Activated naive CD8-positive, alpha-beta T cell (primary cell): Measurements from ENCODE around the gene TMEM126B.
"Not testable (repeated sequence)": the region's sequence is repeated elsewhere in the genome, so short reads cannot be mapped to it uniquely, and the experiment has no call there.

Experiments
- H3K27ac Mint-ChIP-seq: one replicate; pipeline ENCODE4 v1.8.0; 2021; ENCODE audit warnings: mixed read lengths
- H3K27me3 Mint-ChIP-seq: one replicate; pipeline ENCODE4 v1.8.0; 2021; ENCODE audit warnings: mixed read lengths
- H3K36me3 Mint-ChIP-seq: one replicate; pipeline ENCODE4 v1.8.0; 2021; ENCODE audit warnings: mixed read lengths
- H3K4me1 Mint-ChIP-seq: one replicate; pipeline ENCODE4 v1.8.0; 2021; ENCODE audit warnings: low read depth, mixed read lengths
- H3K4me3 Mint-ChIP-seq: one replicate; pipeline ENCODE4 v1.8.0; 2021; ENCODE audit warnings: mild to moderate bottlenecking, mixed read lengths
- H3K9me3 Mint-ChIP-seq: one replicate; pipeline ENCODE4 v1.8.0; 2021; ENCODE audit warnings: low read depth, mixed read lengths

Gene TMEM126B

DNA sequence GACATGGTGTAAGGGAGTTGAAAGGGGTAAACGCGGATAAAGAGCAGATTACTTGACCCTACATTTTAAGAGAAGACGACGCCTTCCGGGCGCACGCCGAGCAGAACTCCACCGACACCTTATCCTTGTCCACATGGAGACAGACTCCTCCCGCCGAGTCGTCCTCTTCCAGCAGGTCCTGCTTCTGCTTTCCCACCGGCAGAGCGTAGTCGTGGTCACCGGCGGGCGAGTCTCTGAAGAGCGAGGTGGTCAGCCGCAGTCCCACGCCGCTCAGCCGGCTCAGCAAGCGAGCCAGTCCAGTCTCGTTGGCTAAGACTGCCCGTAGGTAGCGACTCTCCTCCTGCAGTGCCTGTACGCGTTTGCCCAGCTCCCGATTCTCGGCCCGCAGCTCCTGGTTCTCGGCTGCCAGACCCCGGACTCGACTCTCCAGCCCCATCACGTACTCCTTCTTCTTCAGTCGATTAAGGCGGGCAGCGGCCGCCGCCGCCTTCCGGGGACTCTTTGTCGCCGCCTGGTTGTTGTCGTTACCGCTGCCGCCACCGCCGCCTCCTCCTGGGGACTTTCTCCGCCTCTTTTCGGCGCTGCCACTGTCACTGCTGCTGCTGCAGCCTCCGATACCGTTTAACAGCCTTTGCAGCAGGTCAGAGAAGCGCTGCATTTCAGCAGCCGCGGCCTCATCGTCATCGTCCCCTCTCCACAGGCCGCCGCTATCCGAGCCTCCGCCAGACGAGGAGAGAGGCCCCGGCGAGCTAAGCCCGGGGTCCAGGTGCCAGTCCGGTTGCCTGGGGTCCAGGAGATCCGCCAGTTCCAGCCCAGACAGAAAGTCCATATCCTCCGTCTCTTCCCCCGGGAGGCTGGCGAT is 35.6 kb downstream of the TMEM126B start:
- Mint-ChIP-seq H3K4me3 (peak overlapping the region; percentile 99), H3K27ac (peak overlapping the region; percentile 95), H3K36me3 (peaks cover 15% of the 10 kb centered on the region), H3K4me1 (peaks cover 42% of the 10 kb centered on the region), H3K9me3 (no peaks in the 10 kb centered on the region), H3K27me3 (no peaks in the 10 kb centered on the region)

DNA sequence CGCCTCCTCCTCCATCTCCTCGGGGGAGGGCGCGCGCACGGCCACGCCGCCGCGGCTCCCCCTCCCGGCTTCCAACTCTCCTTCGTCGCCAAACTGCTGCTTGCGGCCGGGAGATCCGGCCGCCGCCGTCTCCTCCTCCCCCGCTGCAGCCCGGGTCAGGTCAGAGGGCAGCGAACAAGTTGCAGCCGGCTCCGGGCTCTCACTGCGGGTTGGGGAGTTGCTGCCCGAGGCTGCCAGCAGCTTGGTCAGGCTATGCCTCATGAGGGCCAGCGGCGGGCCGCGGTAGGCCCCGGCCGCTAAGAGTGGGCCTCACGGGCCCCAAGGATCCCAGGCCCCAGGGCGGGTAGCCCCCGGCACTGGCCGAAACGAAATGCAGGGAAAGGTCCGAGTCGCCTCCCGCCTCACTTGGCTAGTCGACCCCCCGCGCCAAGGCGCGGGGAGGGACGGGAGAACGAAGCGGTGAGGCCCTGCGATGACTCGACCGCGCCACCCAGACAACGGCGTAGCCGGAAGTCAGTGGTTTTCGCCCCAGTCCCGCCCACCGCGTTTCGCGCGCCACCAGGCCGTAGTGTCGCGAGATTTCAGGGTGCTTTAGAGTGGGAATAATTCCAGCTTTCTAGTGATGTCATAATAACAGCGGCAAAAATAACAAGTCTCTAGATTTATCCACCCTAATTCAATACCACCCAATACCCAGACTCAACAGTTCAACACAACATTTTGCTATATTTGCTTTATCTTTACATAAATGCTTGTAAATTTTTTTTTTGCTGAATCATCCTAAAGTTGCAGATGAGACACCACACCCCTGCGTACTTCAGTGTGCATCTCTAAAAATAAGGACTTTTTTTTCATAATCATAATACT is 36.5 kb downstream of the TMEM126B start, which contains the start of gene CREBZF:
Gene CREBZF (minus strand): TSS at position 515 of the 867 bp plus-strand sequence. CDS start 254 bp downstream, at position 261.
- Mint-ChIP-seq H3K27me3 (no peaks in the 10 kb centered on the region), H3K4me3 (peak within 1 kb of the TSS; percentile 99), H3K36me3 (peaks cover 15% of the 10 kb centered on the region), H3K9me3 (no peaks in the 10 kb centered on the region), H3K27ac (peak within 1 kb of the TSS; percentile 95), H3K4me1 (peaks cover 33% of the 10 kb centered on the region)

DNA sequence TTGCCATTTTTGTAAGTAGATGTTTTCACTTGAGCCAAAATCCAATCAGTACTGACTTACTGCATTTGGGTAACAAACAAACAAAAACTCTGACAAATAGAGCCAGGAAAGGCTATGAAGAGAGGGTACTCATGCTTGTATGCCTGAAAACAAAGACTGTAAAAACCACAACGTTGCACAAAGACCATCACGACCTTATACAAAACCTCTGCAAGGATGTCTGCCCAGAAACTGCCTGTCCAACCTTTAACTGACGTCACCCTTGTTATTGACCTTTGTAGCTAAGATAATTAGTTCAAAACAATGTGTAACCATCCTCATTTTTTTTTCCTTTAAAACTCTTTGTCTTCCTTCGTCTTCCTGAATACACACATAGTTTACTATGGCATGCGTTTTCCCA is 37.3 kb downstream of the TMEM126B start:
- H3K27ac Mint-ChIP-seq = peak overlapping the region; percentile 95
- H3K9me3 Mint-ChIP-seq = no peaks in the 10 kb centered on the region
- H3K4me1 Mint-ChIP-seq = peaks cover 24% of the 10 kb centered on the region
- H3K4me3 Mint-ChIP-seq = peak overlapping the region; percentile 99
- no peaks in the 10 kb centered on the region for H3K27me3 Mint-ChIP-seq
- peaks cover 14% of the 10 kb centered on the region for H3K36me3 Mint-ChIP-seq

DNA sequence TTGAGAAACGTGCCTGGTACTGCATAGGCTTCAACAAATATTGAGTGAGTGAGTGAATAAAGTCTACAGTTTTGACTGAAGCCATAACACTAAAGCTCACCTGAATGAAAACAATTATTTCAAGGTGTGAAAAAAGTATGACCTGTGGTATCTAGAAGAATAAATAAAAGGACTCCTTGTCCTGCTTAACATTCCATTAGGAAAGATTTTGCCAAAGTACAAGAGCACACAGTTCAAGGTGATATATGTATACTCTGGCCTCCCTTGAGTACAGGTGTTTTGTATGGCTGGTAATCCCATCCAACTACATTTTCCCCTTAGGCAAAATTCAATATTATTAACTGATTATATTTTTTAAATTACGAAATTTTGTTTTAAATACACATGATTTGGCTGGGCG is 38.3 kb downstream of the TMEM126B start:
- peaks cover 15% of the 10 kb centered on the region for H3K4me1 Mint-ChIP-seq
- peaks cover 9% of the 10 kb centered on the region for H3K36me3 Mint-ChIP-seq
- H3K9me3 Mint-ChIP-seq = no peaks in the 10 kb centered on the region
- no peaks in the 10 kb centered on the region for H3K27me3 Mint-ChIP-seq
- H3K27ac Mint-ChIP-seq = no peak overlapping the region
- no peak overlapping the region for H3K4me3 Mint-ChIP-seq

DNA sequence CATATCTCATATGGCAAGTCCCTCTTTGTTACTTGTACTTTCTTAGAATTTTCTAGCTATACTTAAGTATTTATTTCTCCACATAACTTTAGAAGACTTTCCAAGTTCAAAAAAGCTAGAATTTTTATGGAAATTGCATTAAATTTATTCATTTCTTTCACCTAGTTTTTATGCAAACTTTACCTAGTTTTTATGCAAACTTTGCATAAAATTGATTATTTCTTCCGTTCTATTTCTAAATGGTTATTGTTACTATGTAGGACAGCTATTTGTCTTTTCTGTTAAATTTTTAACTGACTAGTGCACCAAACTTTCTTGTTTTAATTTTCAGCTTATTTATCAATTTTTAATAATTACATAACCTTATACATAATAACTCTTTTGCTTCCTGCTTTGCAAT is 39.8 kb downstream of the TMEM126B start:
- peaks cover 8% of the 10 kb centered on the region for H3K4me1 Mint-ChIP-seq
- peaks cover 5% of the 10 kb centered on the region for H3K36me3 Mint-ChIP-seq
- H3K27me3 Mint-ChIP-seq = no peaks in the 10 kb centered on the region
- H3K27ac Mint-ChIP-seq = no peak overlapping the region
- no peak overlapping the region for H3K4me3 Mint-ChIP-seq
- no peaks in the 10 kb centered on the region for H3K9me3 Mint-ChIP-seq

DNA sequence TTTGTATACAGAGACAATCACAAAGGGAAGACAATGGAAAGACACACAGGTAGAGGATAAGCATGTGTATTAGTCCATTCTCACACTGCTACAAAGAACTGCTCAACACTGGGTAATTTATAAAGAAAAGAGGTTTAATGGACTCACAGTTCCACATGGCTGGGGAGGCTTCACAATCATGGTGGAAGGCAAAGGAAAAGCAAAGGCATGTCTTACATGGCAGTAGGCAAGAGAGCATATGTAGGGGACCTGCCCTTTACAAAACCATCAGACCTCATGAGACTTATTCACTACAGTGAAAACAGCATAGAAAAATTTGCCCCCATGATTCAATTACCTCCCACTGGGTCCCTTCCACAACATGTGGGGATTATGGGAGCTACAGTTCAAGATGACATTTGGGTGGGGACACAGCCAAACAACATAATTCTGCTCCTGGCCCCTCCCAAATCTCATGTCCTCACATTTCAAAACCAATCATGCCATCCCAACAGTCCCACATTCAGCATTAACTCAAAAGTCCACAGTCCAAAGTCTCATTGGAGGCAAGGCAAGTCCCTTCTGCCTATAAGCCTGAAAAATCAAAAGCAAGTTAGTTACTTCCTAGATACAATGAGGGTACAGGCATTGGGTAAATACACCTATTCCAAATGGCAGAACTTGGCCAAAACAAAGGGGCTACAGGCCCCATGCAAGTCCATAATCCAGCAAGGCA is 42.7 kb downstream of the TMEM126B start:
- H3K4me1 Mint-ChIP-seq, H3K9me3 Mint-ChIP-seq, H3K27me3 Mint-ChIP-seq: not testable (repeated sequence)

DNA sequence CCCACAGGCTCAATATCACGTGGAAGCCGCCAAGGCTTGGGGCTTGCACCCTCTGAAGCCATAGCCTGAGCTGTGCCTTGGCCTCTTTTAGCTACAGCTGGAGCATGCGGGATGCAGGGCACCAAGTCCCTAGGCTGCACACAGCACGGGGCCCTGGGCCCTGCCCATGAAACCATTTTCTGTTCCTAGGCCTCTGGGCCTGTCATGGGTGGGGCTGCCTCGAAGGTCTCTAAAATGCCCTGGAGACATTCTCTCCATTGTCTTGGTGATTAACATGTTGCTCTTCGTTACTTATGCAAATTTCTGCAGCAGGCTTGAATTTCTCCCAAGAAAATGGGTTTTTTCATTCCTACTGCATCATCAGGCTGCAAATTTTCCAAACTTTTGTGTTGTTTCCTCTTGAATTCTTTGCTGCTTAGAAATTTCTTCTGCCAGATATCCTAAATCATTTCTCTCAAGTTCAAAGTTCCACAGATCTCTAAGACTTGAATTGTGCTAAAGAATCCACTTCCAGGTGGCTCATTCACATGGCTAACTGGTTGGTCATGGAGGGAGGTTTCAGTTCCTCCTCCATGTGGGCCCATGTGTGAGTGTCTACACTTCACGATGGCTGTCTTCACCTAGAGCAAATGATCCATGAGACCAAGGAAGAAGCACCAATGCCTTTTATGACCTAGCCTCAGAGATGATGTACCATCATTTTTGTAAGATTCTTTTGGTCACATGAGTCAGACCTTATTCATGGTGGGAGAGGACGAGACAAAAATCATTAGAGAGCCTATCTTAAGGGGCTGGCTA is 43.9 kb downstream of the TMEM126B start:
- no peak overlapping the region for H3K4me3 Mint-ChIP-seq

More for the DNA sequence above, 42.7 kb downstream of the TMEM126B start:
- not testable (repeated sequence) for H3K27ac Mint-ChIP-seq, H3K4me3 Mint-ChIP-seq, H3K36me3 Mint-ChIP-seq

DNA sequence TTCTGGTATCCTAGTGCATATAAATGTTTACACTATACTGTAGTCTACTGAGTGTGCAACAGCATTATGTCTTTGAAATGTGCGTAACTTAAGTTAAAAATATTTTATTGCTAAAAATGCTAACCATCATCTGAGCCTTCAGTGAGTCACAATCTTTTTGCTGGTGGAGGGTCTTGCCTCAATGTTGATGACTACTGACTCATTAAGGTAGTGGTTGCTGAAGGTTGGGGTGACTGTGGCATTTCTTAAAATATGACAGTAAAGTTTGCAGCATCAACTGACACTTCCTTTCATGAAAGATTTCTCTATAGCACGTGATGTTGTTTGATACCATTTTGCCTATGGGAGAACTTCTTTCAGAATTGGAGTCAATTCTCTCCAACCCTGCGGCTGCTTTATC is 45.0 kb downstream of the TMEM126B start:
- H3K9me3 Mint-ChIP-seq = no peaks in the 10 kb centered on the region
- H3K4me3 Mint-ChIP-seq = no peak overlapping the region
- no peak overlapping the region for H3K27ac Mint-ChIP-seq
- peaks cover 2% of the 10 kb centered on the region for H3K36me3 Mint-ChIP-seq
- no peaks in the 10 kb centered on the region for H3K4me1 Mint-ChIP-seq
- no peaks in the 10 kb centered on the region for H3K27me3 Mint-ChIP-seq

More for the DNA sequence above, 43.9 kb downstream of the TMEM126B start:
- peaks cover 2% of the 10 kb centered on the region for H3K36me3 Mint-ChIP-seq
- H3K4me1 Mint-ChIP-seq = no peaks in the 10 kb centered on the region
- no peaks in the 10 kb centered on the region for H3K27me3 Mint-ChIP-seq
- H3K27ac Mint-ChIP-seq = no peak overlapping the region
- no peaks in the 10 kb centered on the region for H3K9me3 Mint-ChIP-seq

DNA sequence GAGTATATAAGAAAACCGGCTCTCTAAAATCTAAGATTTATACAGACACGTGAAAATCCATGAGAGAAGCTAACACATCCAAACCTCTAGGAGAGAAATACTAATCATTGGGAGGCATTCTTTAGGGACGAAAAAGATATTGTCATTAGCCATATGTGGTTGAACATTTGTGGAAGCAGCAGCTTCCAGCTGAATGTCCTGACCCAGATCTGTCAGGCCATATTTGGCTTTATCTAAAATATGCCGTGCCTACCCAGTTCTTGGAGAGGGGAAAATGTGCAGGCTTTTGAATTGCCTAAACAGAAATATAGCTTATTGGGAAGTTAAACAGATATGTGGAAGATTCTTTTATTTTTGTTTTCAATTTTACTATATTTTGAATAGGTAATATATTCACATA is 51.2 kb downstream of the TMEM126B start:
- peaks cover 3% of the 10 kb centered on the region for H3K4me1 Mint-ChIP-seq
- no peak overlapping the region for H3K4me3 Mint-ChIP-seq
- H3K9me3 Mint-ChIP-seq = no peaks in the 10 kb centered on the region
- peaks cover 1% of the 10 kb centered on the region for H3K27me3 Mint-ChIP-seq
- no peak overlapping the region for H3K27ac Mint-ChIP-seq
- peaks cover 2% of the 10 kb centered on the region for H3K36me3 Mint-ChIP-seq

DNA sequence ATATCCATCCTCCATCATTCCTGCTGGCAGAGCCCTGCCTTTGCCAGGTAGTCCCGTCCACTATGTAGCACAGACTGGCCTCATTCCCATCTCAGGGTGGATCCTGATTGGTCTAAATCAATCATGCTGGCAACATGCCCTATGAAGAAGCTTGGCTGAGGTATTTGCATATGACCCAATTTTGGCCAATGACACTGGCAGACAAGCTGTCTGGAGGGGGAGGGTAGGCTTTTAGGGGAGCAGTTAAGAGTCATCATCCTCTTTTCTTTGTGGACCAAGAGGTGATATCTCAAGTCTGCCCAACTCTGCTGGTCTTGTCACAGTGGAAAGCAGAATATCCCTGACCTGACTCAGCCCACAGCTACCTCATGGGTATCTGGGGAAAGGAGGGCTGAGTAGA is 52.5 kb downstream of the TMEM126B start:
- Mint-ChIP-seq H3K36me3 (no peaks in the 10 kb centered on the region), H3K9me3 (no peaks in the 10 kb centered on the region)

DNA sequence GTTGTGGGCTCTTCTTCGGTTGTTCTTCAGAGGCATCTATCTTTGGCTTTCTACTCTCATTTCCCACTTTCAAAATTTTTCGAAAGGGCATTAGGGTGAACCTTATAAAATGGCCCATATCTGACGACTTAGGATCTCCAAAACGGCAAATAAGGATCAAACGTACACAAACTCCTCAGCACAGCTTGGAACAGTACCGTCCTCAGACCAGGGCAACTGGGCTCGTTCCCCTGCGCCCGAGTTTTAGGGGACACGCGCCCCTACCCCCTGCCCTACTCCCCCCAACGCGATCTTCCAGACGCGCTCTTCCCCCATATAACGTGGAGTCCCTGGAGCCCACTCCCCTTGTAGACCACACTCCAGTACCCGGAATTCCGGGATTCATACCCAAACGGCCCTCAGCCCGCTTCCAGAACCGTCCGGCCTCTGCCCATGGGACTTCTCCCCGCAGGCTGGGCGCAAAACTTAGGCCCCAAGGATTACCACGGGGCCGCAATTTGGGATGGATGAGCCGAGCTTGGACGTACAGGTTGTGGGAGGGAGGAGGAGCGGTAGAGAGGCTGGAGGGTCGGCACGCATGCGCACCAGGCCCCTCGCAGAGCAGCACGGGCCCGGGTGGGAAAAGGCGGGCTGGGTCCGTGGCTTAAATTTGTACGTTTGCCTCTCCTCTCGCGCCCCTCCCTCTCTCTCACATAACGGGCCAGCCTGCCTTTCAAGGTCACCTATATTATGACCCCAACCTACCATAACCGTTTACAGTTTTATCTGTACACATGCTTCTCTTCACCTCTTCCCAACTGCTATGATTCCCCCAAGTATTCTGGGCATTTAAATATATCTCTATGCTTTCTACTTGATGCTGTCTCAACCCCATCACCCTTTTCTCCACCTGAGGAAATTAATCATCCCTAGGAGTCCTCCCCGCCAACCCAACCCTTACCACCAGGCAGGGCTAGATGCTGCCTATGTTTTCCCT is 54.2 kb downstream of the TMEM126B start:
- Mint-ChIP-seq H3K4me3 (peak overlapping the region; percentile 89), H3K27me3 (peaks cover 1% of the 10 kb centered on the region), H3K27ac (peak overlapping the region; percentile 80), H3K9me3 (no peaks in the 10 kb centered on the region), H3K4me1 (peaks cover 3% of the 10 kb centered on the region), H3K36me3 (no peaks in the 10 kb centered on the region)

More for the DNA sequence above, 52.5 kb downstream of the TMEM126B start:
- H3K4me3 Mint-ChIP-seq = no peak overlapping the region
- H3K4me1 Mint-ChIP-seq = peaks cover 3% of the 10 kb centered on the region
- peaks cover 1% of the 10 kb centered on the region for H3K27me3 Mint-ChIP-seq
- H3K27ac Mint-ChIP-seq = no peak overlapping the region

DNA sequence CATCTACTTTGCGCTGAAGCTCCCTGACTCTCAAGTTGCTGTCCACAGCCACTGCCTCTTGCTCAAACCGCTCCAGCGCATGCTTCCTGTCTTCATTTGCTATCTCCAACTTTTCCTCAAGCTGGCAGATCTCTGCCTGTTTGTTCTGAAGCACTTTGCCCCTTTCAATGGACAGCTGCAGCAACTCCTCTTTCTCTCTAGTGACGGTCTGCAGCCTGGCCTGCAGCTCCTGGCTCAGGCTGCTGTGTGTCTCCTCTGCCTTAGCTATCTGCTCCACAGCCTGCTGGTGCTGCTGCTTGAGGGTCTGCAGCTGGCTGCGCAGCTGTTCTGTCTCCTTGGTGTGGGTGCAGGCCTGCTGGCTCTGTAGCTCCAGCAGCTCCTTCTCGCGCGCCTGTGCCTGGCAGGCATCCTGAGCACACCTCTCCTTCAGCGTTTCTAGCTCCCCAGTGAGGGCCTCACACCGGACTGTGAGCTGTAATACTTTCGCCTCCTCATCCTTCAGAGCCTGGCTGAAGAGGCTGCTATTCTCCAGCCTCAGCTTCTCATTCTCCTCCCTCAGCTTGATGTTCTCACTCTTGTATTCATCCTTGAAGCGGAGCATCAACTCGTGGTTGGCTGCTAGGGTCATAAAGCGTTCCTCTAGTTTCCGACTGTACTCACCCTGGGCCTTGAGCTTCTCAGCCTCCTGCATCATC is 56.9 kb downstream of the TMEM126B start:
- H3K4me3 Mint-ChIP-seq = no peak overlapping the region
- H3K4me1 Mint-ChIP-seq = peaks cover 3% of the 10 kb centered on the region
- peaks cover 1% of the 10 kb centered on the region for H3K27me3 Mint-ChIP-seq
- H3K27ac Mint-ChIP-seq = no peak overlapping the region
- H3K9me3 Mint-ChIP-seq = no peaks in the 10 kb centered on the region
- no peaks in the 10 kb centered on the region for H3K36me3 Mint-ChIP-seq
